ENCODE data around the gene CORO2B. TPM values are rescaled to one million over a fixed set of nuclear protein-coding genes. Genes with fewer than 3 reads are reported as not detected.

CORO2B gene
- polyA plus RNA-seq, 1 of the 3 experiments (the other 2 are of a cell fraction): 3.6 TPM

- TF ChIP-seq FOXJ3 (CRISPR knock-in tag; IDR thresholded peaks at IDR 0.05) (no peak), FOSL2 (IDR thresholded peaks at IDR 0.05; ENCODE audit: borderline replicate concordance, low read depth) (no peak), ELF1 (IDR thresholded peaks at IDR 0.05) (no peak)
Measured at GRCh38 chr15:68639926-68640600, 61.3 kb downstream of the CORO2B start (continued).

GRCh38 chr15:68640791-68641331 is 62.1 kb downstream of the CORO2B start:
- no peak for DNase-seq
- H2AFZ ChIP-seq (ENCODE audit: low read depth): no peak overlapping the region

More at GRCh38 chr15:68640791-68641331, 62.1 kb downstream of the CORO2B start:
- WGBS (ENCODE audit: low lambda C conversion rate): 69% methylated on average over 4 of the region's 8 CpGs
- Histone ChIP-seq H3F3A (replicated peaks; ENCODE audit: insufficient read depth) (no peaks in the 10 kb centered on the region), H3K9me2 (no peaks in the 10 kb centered on the region), H4K20me1 (ENCODE audit: insufficient read depth) (no peaks in the 10 kb centered on the region), H3K4me1 (ENCODE audit: control insufficient read depth in 1 of 2, insufficient read depth in 2 of 2, low read depth in 1 of 2, low read length in 1 of 2) (peaks cover 19 to 20% of the 10 kb centered on the region in 2 experiments; a peak in 2 of 4 replicates), H3K27me3 (ENCODE audit: insufficient read depth) (no peaks in the 10 kb centered on the region), H3K4me2 (no peak overlapping the region), H3K79me2 (ENCODE audit: insufficient read depth) (no peaks in the 10 kb centered on the region), H3K9me3 (no peaks in the 10 kb centered on the region), H3K36me3 (replicated peaks in 1 of 2; ENCODE audit: control insufficient read depth in 1 of 2, insufficient read depth in 2 of 2, low read length in 1 of 2) (no peaks in the 10 kb centered on the region), H3K4me3 (ENCODE audit: low read depth in 2 of 2, low read length in 1 of 2) (no peak overlapping the region), H3K27ac (ENCODE audit: low read depth in 2 of 2, low read length in 1 of 2) (no peak overlapping the region; a peak in 1 of 4 replicates), H3K9ac (no peak overlapping the region)
- ChIA-PET POLR2A (no interaction called here), CTCF (interaction anchor here (1.1 to 1.7 kb wide), 2 partner anchors 33 to 81 kb away, joined by 4 to 5 read pairs; no protein-coding TSS in a partner anchor)
- no peak for TF ChIP-seq TAF1 (IDR thresholded peaks at IDR 0.05; ENCODE audit: borderline replicate concordance, low read depth, low read length)
- no peak for TF ChIP-seq REST (IDR thresholded peaks at IDR 0.05; ENCODE audit: low read depth, low read length)
- no peak for TF ChIP-seq CHD2 (IDR thresholded peaks at IDR 0.05; ENCODE audit: low read length, partially characterized antibody)
- no peak for TF ChIP-seq TCF12 (IDR thresholded peaks at IDR 0.05)
- TF ChIP-seq FOXM1 (IDR thresholded peaks at IDR 0.05; ENCODE audit: low read depth): no peak
- no peak for TF ChIP-seq TEAD4 (IDR thresholded peaks at IDR 0.05; ENCODE audit: borderline replicate concordance, insufficient read depth)
- TF ChIP-seq USF1 (IDR thresholded peaks at IDR 0.05; ENCODE audit: borderline replicate concordance, low read depth): no peak
- TF ChIP-seq MEF2A (IDR thresholded peaks at IDR 0.05; ENCODE audit: borderline replicate concordance, low read depth): no peak
- no peak for TF ChIP-seq JUND (IDR thresholded peaks at IDR 0.05)
- no peak for TF ChIP-seq SMC3 (IDR thresholded peaks at IDR 0.05; ENCODE audit: low read depth, low read length)
- TF ChIP-seq NRF1 (IDR thresholded peaks at IDR 0.05; ENCODE audit: low read depth, low read length): no peak
